GM12878 (cell line): ENCODE measurements around the gene C8B. TPM values are rescaled to one million over a fixed set of nuclear protein-coding genes. Genes with fewer than 3 reads are reported as not detected.

Source experiments
- ATAC-seq: fragments of 200-7000 bp; cut with Tn5 transposase; 3 replicates; pipeline ENCODE4 v1.9.1; 2020; ENCODE audit warnings: mild to moderate bottlenecking, moderate library complexity
- BruUV-seq: library from RNA; stranded (reverse); fragments of 400-500 nt; replicated peaks from 2 replicates; lab custom pipeline; 2021; lab: Mats Ljungman, UMichigan
- CTCF ChIA-PET: fragments of 300-600 bp; sonication (Branson Sonifier 250); formaldehyde crosslinking; extraction: SDS; loops from one replicate; lab custom pipeline; 2021; ENCODE audit warnings: inconsistent platforms; lab: Yijun Ruan, JAX
- POLR2A ChIA-PET: fragments of 350-600 bp; formaldehyde crosslinking; extraction: SDS; loops from one replicate; lab custom pipeline; 2021; ENCODE audit warnings: inconsistent platforms; lab: Charles Lee
- RAD21 ChIA-PET: fragments of 300-600 bp; sonication (Branson Sonifier 250); formaldehyde crosslinking; loops from one replicate; lab custom pipeline; 2023; ENCODE audit warnings: antibody characterized with exemption; ENCODE audit not compliant: unreplicated experiment; lab: Charles Lee
- SMC1A ChIA-PET: fragments of 300-600 bp; sonication (Branson Sonifier 250); formaldehyde crosslinking; loops from one replicate; lab custom pipeline; 2023; ENCODE audit not compliant: unreplicated experiment, uncharacterized antibody; lab: Charles Lee
- DNase-seq: peaks from one replicate; pipeline ENCODE4 v3.0.0-alpha.2; 2011; ENCODE audit warnings: low read depth, low spot score
- FAIRE-seq: peaks from 3 replicates; lab custom pipeline; 2011; peaks lifted over from hg19 to GRCh38; lab: Jason Lieb, UNC
- H2AFZ ChIP-seq: 2 replicates; pipeline ENCODE4 v1.6.0; 2011; ENCODE audit warnings: low read depth, low read length, control low read depth; ENCODE audit not compliant: control insufficient read depth
- H3K27ac ChIP-seq: 2 replicates; pipeline ENCODE4 v1.5.1; 2011; ENCODE audit warnings: control low read depth; ENCODE audit not compliant: control insufficient read depth, insufficient read depth
- H3K27me3 ChIP-seq, 2 experiments: replicated peaks in 1 of 2; 2 replicates each; pipeline versions ENCODE4 v1.6.0 to v1.6.1; 2011; ENCODE audit warnings: low read length in 1 of 2; ENCODE audit not compliant: control insufficient read depth in 2 of 2, insufficient read depth in 2 of 2
- H3K36me3 ChIP-seq, 2 experiments: 2 replicates each; pipeline ENCODE4 v1.5.1; 2011; ENCODE audit warnings: low read length in 1 of 2; ENCODE audit not compliant: control insufficient read depth in 2 of 2, insufficient read depth in 2 of 2
- H3K4me1 ChIP-seq: 2 replicates; pipeline ENCODE4 v1.6.1; 2011; ENCODE audit warnings: mild to moderate bottlenecking, low read length, moderate library complexity, mixed read lengths; ENCODE audit not compliant: control insufficient read depth, insufficient read depth
- H3K4me2 ChIP-seq: 2 replicates; pipeline ENCODE4 v1.6.0; 2011; ENCODE audit warnings: control low read depth; ENCODE audit not compliant: control insufficient read depth, insufficient read depth
- H3K4me3 ChIP-seq: fragments of 200-600 bp; sonication (generic); 2 replicates; pipeline ENCODE4 v1.5.1; 2016
- H3K79me2 ChIP-seq: 2 replicates; pipeline ENCODE4 v1.6.0; 2011; ENCODE audit warnings: low read length; ENCODE audit not compliant: control insufficient read depth, insufficient read depth
- H3K9ac ChIP-seq: 2 replicates; pipeline ENCODE4 v1.8.0; 2011; ENCODE audit warnings: low read length, control low read depth, mixed read lengths; ENCODE audit not compliant: control insufficient read depth, insufficient read depth
- H3K9me3 ChIP-seq: replicated peaks from 3 replicates; pipeline ENCODE4 v1.5.1; 2011; ENCODE audit warnings: mild to moderate bottlenecking, low read length; ENCODE audit not compliant: control insufficient read depth, insufficient read depth
- H4K20me1 ChIP-seq: 2 replicates; pipeline ENCODE4 v1.6.0; 2011; ENCODE audit not compliant: control insufficient read depth, insufficient read depth
- CBFB ChIP-seq: IDR thresholded peaks from 2 replicates; pipeline ENCODE4 v1.6.1; 2016; ENCODE audit warnings: antibody characterized with exemption, low read depth
- IRF3 ChIP-seq: fragments of 450-650 bp; IDR thresholded peaks from 2 replicates; pipeline ENCODE4 v1.6.1; 2014; ENCODE audit warnings: mild to moderate bottlenecking
- RFX5 ChIP-seq: IDR thresholded peaks from 2 replicates; pipeline ENCODE4 v1.6.1; 2011; ENCODE audit warnings: low read depth, low read length, improper control_type of control experiment
- WGBS: methylation state at CpG from one replicate; pipeline ENCODE4 v1.1.6; 2016; ENCODE audit warnings: low lambda C conversion rate; ENCODE audit not compliant: insufficient replicate concordance, insufficient coverage; ENCODE audit errors: missing lambda C conversion rate; 5-methylcytosine and 5-hydroxymethylcytosine counted together
- in situ Hi-C: fragments of 300-500 bp; cut with MboI; formaldehyde crosslinking; loops from 9 replicates; pipeline ENCODE4 v1.14.3; 2018; ENCODE audit warnings: mixed read lengths
- intact Hi-C: fragments of 100-400 bp; cut with micrococcal nuclease; formaldehyde crosslinking; loops from one replicate; pipeline ENCODE4 v1.14.2; 2022; ENCODE audit not compliant: unreplicated experiment
- polyA plus RNA-seq, 11 experiments: library from polyadenylated mRNA; depleted of rRNA in 4 of 11; unstranded in 6 of 11; stranded (reverse) in 5 of 11; fragments of >200 nt; fragmentation: Nextera tagmentation in 4 of 11; fragmentation: Illumina TruSeq in 1 of 11; extraction: Ambion mirVana in 4 of 11; extraction: Trizol in 1 of 11; gene quantifications; 1 replicate in 1 of 11; 2 replicates in 10 of 11; pipeline versions ENCODE4 v1.2.1 to v1.2.3, GENCODE V29; 2011 to 2016; ENCODE audit warnings: inconsistent platforms in 2 of 11, missing spikeins in 2 of 11, low read depth in 1 of 11
- total RNA-seq, 4 experiments: library from RNA; depleted of rRNA in 3 of 4; stranded (reverse); fragments of >200 nt in 3 of 4; fragmentation: Illumina TruSeq in 1 of 4; extraction: Trizol in 1 of 4; gene quantifications; 2 replicates each; pipeline versions ENCODE4 v1.2.1 to v1.2.3, GENCODE V29; 2013 to 2021
- TF ChIP-seq, protein P1 (sequence below): IDR thresholded peaks from 2 replicates; pipeline ENCODE4 v1.6.1; 2012; ENCODE audit warnings: low read depth, low read length, improper control_type of control experiment

Gene C8B
- total and polyA plus RNA-seq, 10 of the 15 experiments (the other 5 are each of a cell fraction or from before 2014, with no cell fraction given), result not detected

DNA sequence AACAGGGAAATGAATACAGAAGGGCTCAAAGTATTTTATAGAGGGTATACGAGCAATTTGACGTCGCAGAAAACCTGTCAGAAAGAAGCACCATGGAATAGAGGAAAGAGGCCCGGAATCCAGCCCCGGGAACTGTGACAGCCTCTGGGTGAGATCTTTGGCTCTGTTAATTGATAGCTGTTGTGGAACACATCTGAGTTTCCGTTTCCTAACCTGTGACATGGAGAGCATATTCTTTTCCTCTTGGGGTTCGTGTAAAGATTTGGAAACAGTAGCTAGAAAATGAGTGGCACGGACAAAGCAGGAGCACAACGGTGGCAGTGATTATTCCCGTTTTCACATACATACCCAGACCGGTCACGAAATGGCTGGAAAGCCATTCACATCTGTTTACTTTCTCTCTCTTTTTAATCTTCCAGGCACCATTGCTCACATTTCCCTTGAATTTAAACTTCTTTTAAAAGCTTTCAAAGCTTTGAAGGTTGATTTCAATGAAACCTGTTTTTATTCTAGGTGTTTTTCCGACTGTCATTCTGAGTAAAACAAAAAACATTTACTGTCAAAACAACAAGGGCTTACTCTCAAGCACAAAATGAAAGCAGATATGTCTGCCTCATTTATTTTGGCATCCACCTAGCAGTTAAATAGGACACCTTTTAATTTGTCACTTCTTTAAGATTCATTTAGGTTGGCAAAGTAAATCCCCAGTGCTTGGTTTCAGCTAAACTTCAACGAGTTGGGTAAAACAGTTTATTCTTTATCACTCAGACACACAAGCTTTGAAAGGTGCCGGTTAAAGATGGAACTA is 26.7 kb upstream of the C8B start (continued):
- no peak for TF ChIP-seq IRF3
- TF ChIP-seq CBFB, result no peak
- TF ChIP-seq, protein P1, sequence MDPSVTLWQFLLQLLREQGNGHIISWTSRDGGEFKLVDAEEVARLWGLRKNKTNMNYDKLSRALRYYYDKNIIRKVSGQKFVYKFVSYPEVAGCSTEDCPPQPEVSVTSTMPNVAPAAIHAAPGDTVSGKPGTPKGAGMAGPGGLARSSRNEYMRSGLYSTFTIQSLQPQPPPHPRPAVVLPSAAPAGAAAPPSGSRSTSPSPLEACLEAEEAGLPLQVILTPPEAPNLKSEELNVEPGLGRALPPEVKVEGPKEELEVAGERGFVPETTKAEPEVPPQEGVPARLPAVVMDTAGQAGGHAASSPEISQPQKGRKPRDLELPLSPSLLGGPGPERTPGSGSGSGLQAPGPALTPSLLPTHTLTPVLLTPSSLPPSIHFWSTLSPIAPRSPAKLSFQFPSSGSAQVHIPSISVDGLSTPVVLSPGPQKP, result no peak
- TF ChIP-seq, all 136 proteins: peak for 0

- in situ Hi-C loops (no loop called here), intact Hi-C loops (no loop called here)
- H3K4me2 ChIP-seq, result no peak overlapping the region
- H4K20me1 ChIP-seq, result no peaks in the 10 kb centered on the region
- TF ChIP-seq RFX5, result no peak
- no peaks in the 10 kb centered on the region for H3K9me3 ChIP-seq
- no peak for ATAC-seq
- CTCF ChIA-PET, result interaction anchor here (1.8 kb wide), 1 partner anchor 12 kb away, joined by 5 read pairs; no protein-coding TSS in a partner anchor
- H2AFZ ChIP-seq, result no peak overlapping the region
- H3K4me1 ChIP-seq, result no peaks in the 10 kb centered on the region
- H3K9ac ChIP-seq, result no peak overlapping the region
- FAIRE-seq, result no peak
- SMC1A ChIA-PET, result interaction anchor here (0.9 kb wide), 1 partner anchor 162 kb away, joined by 4 read pairs; no protein-coding TSS in a partner anchor
- no peak for DNase-seq
- WGBS, result 11% methylated on average over 3 of the region's 3 CpGs
- RAD21 ChIA-PET, result no interaction called here
- H3K27me3 ChIP-seq, result peaks cover 2% of the 10 kb centered on the region in 2 experiments; a peak in 2 of 4 replicates
- H3K79me2 ChIP-seq, result no peaks in the 10 kb centered on the region
- no TSS peak for BruUV-seq
- POLR2A ChIA-PET, result no interaction called here
- H3K4me3 ChIP-seq, result no peak overlapping the region
- no peaks in the 10 kb centered on the region for H3K36me3 ChIP-seq
- no peak overlapping the region for H3K27ac ChIP-seq
Observed at GRCh38 chr1:56991576-56991975, 25.8 kb upstream of the C8B start.
